ENCODE data around the gene RALGPS2.

- TF ChIP-seq POLR2A (IDR thresholded peaks at IDR 0.05): no peak
- TF ChIP-seq POLR2AphosphoS5 (IDR thresholded peaks at IDR 0.05): no peak
- TF ChIP-seq CTCF (IDR thresholded peaks at IDR 0.05): no peak
- TF ChIP-seq EP300 (IDR thresholded peaks at IDR 0.05): no peak
These were observed 137.8 kb downstream of the RALGPS2 start for GRCh38 chr1:178862864-178863263.
